DMS114 treated with DMSO at 0.1 percent for 48 hours (cell line): ENCODE measurements around the gene SPOCK1.

ENCODE experiments used
- DNase-seq: peaks from one replicate; lab custom pipeline; 2025; ENCODE audit not compliant: unreplicated experiment; lab: John Stamatoyannopoulos, UW

Gene SPOCK1

DNA sequence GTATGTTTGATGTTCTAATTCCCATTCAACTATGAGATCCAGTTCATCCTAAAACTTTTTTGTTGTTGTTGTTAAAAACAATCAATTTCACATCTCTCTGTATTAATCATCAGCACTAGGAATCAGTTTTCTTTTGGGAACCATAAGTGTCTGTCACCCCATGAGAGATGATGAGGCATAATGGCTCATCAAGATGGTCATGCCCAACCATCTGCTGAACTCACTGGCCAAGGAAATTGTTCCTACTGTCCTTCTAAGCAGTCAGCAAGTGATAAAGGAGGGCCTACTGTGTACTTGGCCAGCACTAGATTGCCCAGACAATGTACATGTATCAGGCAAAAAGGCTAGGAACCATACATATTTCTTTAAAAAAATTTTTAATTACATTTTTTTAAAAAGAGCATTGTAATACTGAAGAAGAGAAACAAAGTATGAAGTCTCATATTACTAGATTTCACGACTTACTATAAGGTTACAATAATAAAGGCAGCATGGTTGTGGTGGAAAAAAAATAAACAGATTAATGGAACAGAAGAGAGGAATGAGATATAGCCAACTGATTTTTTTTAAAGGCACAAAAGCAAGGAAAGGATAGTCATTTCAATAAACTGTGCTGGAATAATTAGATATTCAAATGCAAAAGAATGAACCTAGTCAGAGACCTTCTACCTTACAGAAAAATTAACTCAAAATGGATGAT lies 458.3 kb downstream of the SPOCK1 start:
- DNase-seq, result no peak

DNA sequence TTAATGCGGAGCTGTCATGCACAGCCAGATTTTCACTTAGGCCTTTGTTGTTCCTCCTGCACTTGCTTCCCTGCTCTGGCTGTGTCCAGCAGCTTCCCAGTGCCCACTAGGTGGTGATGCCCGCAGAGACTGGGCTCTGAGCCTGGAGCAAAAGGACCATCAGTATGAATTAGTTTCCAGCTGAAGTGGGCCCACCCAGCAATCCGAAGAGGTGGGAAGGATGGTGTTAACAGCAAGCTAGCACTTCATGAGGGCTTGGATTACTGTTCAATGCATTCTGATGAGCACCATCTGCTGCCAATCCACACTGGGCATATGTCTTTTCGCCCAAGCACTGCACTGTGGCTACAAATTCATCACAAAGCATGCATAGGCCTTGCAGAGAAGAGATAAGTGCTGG lies 459.1 kb downstream of the SPOCK1 start:
- DNase-seq, result no peak

DNA sequence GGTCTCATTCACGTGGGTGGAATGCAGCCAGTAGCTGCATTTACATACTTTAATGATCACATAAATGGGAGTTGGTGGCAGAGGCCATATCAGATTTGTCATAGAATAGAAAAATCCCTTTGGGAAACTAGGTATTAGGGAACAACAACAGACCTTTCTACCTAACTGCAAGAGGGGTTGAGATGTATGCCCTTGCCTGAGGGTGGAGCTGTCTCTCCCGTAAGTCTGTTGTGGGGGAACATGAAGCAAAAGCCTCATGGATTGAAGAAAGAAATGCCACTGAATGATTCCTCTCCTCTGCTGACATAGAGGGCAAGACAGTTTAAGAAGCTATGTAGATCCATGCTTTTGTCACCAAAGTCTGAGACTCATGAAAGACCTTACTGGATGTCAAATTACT lies 461.3 kb downstream of the SPOCK1 start:
- no peak for DNase-seq

DNA sequence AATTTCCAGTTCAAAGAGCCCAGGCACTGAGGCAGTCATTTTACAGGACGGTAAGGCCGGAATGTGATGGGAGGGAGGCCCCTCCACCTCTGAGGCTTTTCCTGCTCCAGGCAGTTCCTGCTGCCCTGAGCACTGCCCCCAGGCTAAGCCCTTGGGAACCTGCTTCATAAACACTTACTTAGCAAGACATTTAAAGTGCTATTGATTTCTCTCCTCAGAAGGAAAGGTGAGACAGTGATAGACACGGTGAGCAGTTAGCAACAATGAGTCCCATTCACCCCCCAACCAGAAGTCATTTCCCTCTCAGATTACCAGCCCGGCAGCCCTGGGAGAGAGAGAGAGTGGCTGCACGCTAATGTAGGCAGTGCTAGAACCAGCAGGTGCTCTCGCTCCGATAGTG lies 462.5 kb downstream of the SPOCK1 start:
- no peak for DNase-seq

DNA sequence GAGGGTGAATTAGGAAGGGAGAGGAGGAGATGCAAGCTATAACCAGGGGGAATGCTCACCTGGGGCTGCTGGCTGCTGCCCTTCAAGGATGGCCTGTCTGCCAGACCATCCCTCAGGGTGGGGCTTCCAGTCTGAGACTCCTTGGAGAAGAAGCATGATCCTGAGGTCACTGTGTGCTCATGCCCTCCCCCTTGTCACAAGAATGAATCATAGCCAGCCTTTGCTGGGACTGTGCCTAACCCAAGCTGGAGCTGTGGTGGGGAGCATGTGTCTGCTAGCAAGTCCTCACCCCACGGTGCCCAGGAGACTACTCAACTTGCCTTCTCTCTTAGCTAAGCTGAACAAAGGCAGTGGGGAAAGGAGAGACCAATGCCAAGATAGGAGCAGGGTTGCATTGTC lies 463.6 kb downstream of the SPOCK1 start:
- no peak for DNase-seq

DNA sequence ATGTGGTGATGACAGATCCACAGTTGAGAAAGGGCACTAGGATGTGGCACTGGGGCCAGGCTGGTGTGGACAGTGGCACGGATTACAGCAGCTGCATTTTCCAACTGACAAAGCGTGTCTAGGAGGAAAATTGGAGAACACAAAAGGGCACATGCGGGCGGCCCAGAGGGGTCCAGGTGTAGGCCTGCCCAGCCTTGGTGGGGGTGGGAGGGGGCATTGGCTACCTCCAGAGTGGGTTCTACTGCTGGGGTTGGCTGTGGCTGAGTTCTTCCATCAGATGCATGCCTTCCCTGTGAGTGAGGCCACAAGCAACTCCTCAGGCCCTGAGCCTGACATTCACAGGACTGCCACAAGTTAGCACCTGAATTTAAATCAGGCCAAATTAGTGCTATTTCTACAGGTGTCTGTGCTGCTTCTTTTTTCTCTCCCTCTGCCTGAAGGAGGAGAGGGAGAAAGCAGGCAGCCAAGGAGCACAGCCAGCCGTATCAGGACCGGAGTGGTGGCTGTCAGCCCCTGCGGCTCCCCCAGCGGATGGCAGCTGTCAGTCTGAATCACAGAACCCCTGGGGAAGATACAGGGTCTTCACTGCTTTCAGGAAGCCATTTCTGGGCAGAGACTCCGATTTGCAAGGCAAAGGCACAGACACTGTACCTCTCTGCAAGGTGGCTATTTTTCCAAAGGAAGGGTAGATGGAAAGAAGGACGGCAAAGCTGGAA lies 464.2 kb downstream of the SPOCK1 start:
- DNase-seq, result no peak

DNA sequence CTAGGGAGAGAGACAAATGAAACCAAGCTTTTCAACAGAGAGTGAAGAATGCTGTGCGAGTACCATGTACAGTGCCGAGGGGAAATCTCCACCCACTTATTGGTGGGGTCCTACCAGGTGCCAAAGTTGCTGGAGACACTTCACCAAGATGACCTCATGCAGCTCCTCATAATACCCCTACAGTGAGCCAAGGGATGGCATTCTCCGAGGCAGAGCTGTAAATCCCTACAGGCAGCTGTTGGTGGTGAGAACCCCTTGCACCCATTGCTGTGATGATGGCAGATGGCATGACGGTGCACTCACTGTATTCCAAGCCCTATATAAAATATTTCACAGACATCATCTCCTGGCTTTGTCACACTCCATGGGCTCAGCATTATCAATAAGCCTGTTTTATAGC lies 464.9 kb downstream of the SPOCK1 start:
- no peak for DNase-seq

DNA sequence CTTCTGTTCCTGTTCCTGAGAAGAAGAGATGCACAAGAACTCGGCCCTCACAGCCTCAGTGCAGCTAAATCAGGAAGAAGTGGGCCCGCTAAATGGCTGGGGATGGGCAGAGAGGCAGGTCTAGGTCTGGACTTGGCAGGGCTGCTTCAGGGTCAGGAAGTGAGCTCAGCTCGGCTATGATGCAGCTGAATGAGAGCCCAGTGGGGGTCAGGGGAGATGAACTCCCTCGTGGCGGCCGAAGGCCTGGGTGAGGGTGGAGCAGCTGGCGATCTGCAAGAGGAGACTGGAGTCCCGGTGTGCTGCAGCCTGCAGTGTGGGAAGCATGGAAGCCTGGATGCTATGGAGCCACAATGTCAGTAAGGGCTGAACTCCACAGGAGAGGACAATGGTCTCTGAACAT lies 466.2 kb downstream of the SPOCK1 start:
- DNase-seq, result no peak

DNA sequence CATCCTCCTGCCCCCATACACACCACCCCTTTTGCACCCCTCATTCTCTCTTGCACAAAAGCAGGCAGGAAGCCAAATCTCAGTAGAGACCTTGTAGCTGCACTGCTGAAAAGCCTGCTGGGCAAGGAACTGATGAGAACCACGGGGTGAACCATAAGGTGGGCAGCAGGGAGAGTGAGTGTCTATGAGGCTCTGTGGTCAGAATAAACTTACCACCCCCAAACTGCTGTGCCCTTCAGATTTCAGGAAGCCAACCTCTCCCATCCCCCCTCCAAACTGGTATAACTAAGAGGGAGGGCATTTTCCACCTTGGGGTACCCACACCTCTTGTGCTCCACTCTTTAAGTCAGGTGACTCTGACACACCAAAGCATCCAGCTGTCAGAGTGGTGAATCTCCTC lies 471.4 kb downstream of the SPOCK1 start:
- DNase-seq, result no peak

DNA sequence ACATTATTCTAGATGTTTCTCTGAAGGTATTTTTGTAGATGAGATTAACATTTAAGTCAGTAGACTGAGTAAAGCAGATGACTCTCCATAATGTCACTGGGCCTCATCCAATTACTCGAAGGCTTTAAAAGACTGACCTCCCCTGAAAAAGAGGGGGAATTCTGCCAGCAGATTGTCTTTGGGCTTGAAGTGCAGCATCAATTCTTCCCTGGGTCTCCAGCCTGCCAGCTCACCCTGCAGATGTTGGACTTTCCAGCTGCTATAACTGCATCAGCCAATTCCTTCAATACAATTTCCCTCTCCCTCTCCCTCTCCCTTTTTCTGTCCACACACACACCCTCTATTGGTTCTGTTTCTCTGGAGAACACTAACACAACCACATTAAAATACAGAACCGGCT lies 472.8 kb downstream of the SPOCK1 start:
- no peak for DNase-seq

DNA sequence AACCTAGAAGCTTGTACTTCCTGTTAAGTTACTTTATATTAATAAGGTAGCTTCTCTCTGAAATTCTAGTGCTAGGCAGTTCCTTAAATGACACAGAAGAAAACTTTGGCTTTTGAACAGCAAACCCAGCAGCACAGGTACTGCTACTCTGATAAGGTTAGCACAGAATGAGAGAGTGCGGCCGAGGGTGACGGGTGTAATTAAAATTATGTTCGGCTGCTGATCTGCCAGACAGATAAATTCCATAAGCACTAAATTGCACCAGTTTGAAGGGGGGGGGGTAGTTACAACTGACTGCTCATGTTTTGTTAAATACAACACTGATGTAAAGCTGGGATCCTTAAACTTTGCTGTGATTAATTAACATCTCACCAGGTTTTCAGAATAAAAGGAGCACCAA lies 475.1 kb downstream of the SPOCK1 start:
- DNase-seq, result no peak

DNA sequence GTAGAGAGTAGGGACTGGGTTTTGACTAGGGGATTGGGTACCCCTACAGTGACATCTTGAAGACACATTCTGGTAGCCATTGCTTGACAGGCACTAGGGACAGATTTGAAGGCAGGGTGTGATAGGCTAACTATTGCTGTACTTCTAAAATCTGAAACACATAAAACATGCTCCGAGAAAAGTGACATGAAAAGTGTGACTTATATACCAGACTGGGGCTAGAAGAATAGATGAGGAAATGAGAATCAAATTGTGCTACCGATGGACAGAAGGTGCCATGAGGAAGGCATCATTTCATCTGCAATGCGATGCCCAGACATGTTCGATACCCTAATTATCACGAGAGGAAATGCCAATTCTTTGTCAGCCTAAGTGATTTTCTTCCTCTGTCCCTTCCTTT lies 475.8 kb downstream of the SPOCK1 start:
- no peak for DNase-seq

DNA sequence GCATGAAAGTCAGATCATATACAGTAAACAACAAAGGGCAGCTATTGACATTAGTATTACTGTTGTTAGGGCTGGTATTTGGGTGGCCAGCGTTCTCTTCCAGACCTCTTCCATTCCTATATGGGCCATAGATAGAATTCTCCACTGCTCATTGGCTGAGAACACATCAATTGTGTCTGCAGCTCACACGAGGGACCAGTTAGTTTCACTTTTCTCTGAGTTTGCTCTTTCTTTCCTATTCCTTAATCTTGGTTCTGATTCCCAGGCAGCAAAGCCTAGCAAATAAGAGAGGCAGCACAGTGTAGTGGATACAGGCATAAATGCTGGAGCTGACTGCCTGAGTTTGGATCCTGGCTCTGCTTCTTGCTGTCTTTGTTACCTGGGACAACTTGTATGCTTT lies 476.4 kb downstream of the SPOCK1 start:
- no peak for DNase-seq

DNA sequence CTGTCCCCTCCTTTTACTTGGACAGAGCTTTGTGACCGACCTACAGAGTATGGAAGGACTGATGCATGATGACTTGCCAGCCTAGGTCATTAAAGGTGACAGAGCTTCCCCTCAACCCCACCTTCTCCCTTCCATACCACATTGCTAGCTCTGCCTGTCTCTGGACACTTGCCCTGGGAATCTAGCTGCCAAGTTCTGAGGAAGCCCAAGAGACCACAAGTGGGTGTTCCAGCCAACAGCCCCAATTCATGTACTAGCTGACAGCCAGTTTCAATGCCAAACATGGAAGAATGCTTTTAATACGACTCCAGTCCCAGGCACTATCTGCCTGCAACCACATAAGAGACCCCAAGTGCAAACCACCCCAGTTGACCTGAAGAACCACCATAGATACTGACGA lies 477.1 kb downstream of the SPOCK1 start:
- no peak for DNase-seq

DNA sequence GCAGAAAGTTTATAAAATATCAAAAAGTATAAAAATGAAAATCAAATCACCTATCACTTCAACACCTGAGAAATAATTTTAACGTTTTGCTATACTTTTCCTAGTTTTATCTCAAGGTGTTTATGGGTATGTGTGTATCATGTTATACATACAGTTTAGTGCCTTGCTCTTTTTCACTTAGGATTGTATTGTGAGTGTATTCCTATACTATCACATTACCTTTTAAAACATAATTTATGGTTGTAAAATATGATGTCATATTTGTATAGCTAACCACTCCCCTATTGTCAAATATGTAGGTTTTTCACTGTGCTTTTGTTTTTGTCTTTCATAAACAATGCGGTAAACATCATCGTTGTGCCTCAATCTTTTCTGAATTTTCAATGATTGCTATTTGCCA lies 479.9 kb downstream of the SPOCK1 start:
- no peak for DNase-seq

DNA sequence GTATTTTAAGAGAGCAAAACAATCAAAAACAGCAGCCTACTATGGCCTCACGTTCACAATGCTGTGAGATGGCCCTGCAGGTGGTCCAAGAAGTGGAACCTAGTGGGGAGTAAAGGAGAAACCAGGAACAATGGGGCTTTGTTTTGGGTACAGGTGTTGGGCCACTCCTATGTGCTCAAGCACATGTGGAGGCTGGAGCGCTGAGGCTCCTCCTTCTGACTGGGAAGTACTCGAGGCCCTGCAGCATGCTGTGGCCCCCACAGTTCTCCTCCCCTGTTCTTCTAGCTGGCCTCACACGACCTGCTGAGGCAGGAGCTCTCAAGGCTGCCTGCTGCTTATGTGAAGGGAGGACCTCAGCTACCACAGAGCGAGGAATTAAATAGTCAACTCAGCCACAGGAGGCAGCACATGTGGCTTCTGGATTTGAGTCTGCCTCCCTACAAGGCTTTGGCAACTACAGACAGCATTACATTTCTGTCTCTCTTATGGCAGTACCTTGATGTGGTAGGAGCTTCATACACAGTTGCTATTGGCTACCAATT lies 482.3 kb downstream of the SPOCK1 start:
- no peak for DNase-seq

DNA sequence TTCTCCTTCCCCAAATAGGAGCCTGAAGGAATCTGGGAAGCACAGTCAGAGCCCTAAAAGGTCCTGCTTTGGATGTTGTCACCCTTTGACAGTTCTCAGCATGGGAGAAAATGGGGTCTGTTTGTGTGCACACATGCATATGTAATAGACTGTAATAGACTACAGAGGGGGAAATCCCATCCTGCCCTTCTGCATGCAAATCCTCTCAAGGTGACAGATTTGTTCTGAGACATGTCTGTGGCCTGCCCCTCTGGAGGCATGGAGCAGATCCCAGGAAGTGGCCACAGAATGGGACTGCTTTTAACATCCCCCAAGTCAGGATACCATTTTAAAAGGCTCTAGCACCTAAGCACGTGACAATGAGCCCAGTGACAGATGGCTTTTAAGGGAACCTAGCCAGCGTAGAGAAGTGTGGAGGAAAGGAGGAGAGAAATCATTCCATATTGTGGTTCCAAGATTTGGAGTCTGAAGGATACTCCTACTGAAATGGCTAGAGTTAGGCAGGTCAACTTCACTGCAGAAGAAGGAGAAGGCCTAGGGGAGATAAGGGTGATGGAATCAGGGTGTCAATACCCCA lies 483.5 kb downstream of the SPOCK1 start:
- DNase-seq, result no peak

DNA sequence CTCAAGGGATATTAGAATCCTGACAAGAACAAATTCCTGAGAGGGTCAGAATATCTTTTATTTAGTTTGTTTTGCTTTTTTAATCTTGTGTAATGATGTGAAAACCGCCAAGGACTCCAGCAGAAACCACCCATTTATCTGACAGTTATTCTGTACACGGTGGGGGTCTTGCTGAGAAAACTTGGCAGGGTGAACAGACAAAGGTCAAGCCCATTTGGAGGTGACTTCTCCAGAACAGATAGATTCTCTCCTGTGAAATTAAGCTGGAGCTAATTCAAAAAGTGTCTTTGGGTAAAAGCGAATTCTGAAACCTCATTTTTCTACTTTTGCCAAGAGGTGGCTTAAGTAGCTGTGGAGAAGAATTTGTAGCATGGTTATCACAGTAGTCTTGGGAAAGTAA lies 484.4 kb downstream of the SPOCK1 start:
- no peak for DNase-seq

DNA sequence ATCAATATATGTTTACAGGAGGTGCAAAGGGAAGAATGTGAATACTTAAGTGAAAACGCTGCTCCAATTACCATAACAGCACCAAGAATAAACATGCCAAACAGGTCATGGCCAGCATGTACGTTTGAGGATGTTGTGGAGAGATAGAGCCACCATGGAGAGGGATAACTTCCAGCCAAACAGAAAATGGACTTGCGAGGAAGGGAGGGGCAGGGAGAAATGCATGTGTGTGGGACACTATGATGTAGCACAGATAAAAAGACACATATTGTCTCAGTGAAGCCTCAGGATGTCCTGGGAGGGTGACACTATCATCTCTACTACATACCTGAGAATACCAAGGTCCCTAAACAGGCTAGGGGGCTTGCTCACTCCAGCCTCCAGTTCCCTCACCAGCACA lies 488.9 kb downstream of the SPOCK1 start:
- no peak for DNase-seq

DNA sequence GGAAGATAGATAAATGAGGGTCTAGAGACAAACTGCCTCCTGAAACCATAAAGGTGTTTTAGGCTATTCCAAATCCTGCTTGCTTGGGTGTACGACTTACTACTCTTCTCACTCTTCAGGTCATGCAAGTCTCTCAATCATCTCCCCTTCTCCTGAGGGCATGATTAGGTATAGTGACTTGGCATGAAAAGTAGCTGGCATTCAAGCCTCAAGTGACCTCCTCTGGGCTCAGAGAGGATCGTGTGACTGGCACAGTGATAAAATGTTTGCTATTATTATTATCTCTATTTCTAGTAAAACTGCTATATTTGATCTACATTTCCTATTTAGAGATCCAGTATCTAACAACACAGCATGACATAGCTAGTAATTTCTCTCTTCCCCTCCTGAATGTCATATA lies 494.8 kb downstream of the SPOCK1 start:
- DNase-seq, result no peak

DNA sequence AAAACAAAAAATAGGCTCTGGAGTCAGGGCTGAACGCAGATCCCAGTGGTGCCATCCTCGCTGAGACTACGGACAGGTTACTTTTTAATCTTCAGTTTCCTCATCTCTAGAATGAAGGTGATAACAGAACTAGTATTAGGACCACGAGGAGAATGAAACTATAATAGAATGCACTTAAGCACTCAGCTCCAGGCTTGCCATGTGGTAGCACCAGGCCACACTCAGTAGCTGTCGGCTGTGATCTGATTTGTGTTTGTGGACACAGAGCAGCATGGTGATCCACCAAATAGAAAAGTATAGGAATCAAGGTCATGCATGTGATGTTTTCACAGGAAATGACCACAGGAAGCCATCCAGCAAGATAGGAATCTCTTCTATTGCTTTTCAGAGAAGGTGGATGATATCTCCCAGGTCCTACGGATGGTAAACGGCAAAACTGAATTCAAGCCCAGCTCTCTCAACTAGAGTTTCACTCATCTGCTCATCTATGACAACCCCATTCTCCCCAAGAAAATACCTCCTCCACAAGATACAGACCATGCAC lies 498.0 kb downstream of the SPOCK1 start:
- no peak for DNase-seq

DNA sequence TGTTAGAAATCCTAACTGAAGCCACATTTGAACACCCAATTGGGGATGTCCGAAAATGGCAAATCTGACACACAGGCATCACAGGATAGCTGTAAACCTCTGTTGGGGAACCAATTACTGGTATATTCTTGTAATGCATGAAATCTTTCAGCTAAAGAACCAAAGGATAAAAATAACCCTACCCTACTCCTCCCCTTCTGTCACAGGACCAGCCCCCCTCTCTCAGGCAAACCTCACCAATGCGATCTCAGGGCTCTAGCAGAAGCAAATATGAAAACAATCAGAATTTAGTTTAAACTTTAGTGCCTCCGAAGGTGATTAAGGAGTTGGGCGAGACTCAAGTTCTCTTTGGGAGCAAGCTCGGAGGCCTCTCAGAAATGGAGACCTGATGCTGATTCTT lies 499.3 kb downstream of the SPOCK1 start:
- no peak for DNase-seq
